ENCODE measurements around the gene RBM3. TPM values are rescaled to one million over a fixed set of nuclear protein-coding genes. Genes with fewer than 3 reads are reported as not detected.

Gene RBM3
- total RNA-seq, 2 experiments from 2014 or later: 266 to 278 TPM

Other genes starting within 250 kb of the RBM3 start
- not detected for gene SSX3, start 217.8 kb upstream of the RBM3 start, total RNA-seq
- not detected for gene SSX4, start 190.9 kb upstream of the RBM3 start, total RNA-seq
- not detected for gene SSX4B, start 162.5 kb upstream of the RBM3 start, total RNA-seq
- 10 to 100 TPM; 86.0 to 88.0 TPM for gene SLC38A5, start 104.2 kb upstream of the RBM3 start, total RNA-seq
- 10 to 100 TPM; 64.9 to 72.0 TPM for gene FTSJ1, start 98.3 kb upstream of the RBM3 start, total RNA-seq
- 10 to 100 TPM; 19.4 to 22.7 TPM for gene PORCN, start 65.5 kb upstream of the RBM3 start, total RNA-seq
- 100 to 1,000 TPM; 338 to 344 TPM for gene EBP, start 52.7 kb upstream of the RBM3 start, total RNA-seq
- 10 to 100 TPM; 16.2 to 16.7 TPM for gene TBC1D25, start 34.8 kb upstream of the RBM3 start, total RNA-seq
- 10 to 100 TPM; 37.6 to 43.7 TPM for gene WDR13, start 23.0 kb downstream of the RBM3 start, total RNA-seq
- gene WAS, start 109.3 kb downstream of the RBM3 start, total RNA-seq: 100 to 1,000 TPM; 134 to 164 TPM
- gene SUV39H1, start 122.2 kb downstream of the RBM3 start, total RNA-seq: 10 to 100 TPM; 33.2 to 35.3 TPM
- gene GLOD5, start 187.3 kb downstream of the RBM3 start, total RNA-seq: not detected
- gene GATA1, start 212.1 kb downstream of the RBM3 start, total RNA-seq: not detected
- 10 to 100 TPM; 77.3 to 88.9 TPM for gene HDAC6, start 227.6 kb downstream of the RBM3 start, total RNA-seq